Mucosa of descending colon (tissue), 3 donors: ENCODE results near the gene CHP1. TPM values are rescaled to one million over a fixed set of nuclear protein-coding genes. Genes with fewer than 3 reads are reported as not detected.

Experiments used
- ATAC-seq: fragments of 200-7000 bp; cut with Tn5 transposase; one replicate; pipeline ENCODE4 v1.9.1; 2020; ENCODE audit warnings: mild to moderate bottlenecking, moderate library complexity
- DNase-seq, 3 donors: peaks; one replicate each; pipeline ENCODE4 v3.0.0-alpha.2; 2020
- H3K36me3 ChIP-seq: fragments of 200-600 bp; one replicate; pipeline ENCODE4 v1.8.0; 2021; ENCODE audit warnings: low read depth, mild to moderate bottlenecking
- H3K4me1 ChIP-seq: fragments of 200-600 bp; one replicate; pipeline ENCODE4 v1.8.0; 2021; ENCODE audit warnings: low read depth, mild to moderate bottlenecking
- H3K4me3 ChIP-seq: fragments of 200-600 bp; one replicate; pipeline ENCODE4 v1.8.0; 2021; ENCODE audit warnings: mild to moderate bottlenecking
- H3K9me3 ChIP-seq: fragments of 200-600 bp; one replicate; pipeline ENCODE4 v1.8.0; 2021; ENCODE audit warnings: mild to moderate bottlenecking
- CTCF ChIP-seq: fragments of 200-600 bp; IDR thresholded peaks from one replicate; pipeline ENCODE4 v1.8.0; 2022; ENCODE audit warnings: antibody characterized with exemption, mild to moderate bottlenecking
- intact Hi-C, 2 donors: fragments of 100-400 bp; cut with DNase I in 1 of 2; cut with micrococcal nuclease in 1 of 2; formaldehyde crosslinking; loops; one replicate each; pipeline versions ENCODE4 v1.11.0 to v1.11.1; 2022; cut with DNase I, micrococcal nuclease
- total RNA-seq, 3 donors: library from RNA; stranded (reverse); fragmentation: NEBNext Ultra II Directional in 2 of 3; extraction: Animal tissue kit (Norgen Biotek cat#: 25700) in 2 of 3; gene quantifications; one replicate each; pipeline versions ENCODE4 v1.2.1 to v1.2.4, GENCODE V29; 2021 to 2023
- donor health status: DM: no; HTN: no; CAD: no; lungs with moderate emphysema.
- donor health status: DM: no; HTN: no; CAD: no.
- donor health status: DM: no; HTN: yes; CAD: no.

The CHP1 gene
- total RNA-seq, 3 donors from 2014 or later, result 233 to 461 (median 354) TPM

GRCh38 chr15:41203395-41203794, 27.7 kb upstream of the CHP1 start:
- Histone ChIP-seq H3K4me1 (no peaks in the 10 kb centered on the region), H3K4me3 (no peak overlapping the region), H3K36me3 (no peaks in the 10 kb centered on the region), H3K9me3 (no peaks in the 10 kb centered on the region)
- ATAC-seq, result peak; percentile 77
- intact Hi-C loops, result no loop called here
- no peak for TF ChIP-seq CTCF
- DNase-seq, result peak in 1 of 3 donors; percentile 15

GRCh38 chr15:41205315-41205714, 25.8 kb upstream of the CHP1 start:
- ATAC-seq, result no peak
- intact Hi-C loops, result no loop called here
- no peak for TF ChIP-seq CTCF
- no peak for DNase-seq
- no peaks in the 10 kb centered on the region for H3K9me3 ChIP-seq
- no peaks in the 10 kb centered on the region for H3K36me3 ChIP-seq
- no peaks in the 10 kb centered on the region for H3K4me1 ChIP-seq
- no peak overlapping the region for H3K4me3 ChIP-seq

GRCh38 chr15:41207687-41208448, 23.2 kb upstream of the CHP1 start:
- ATAC-seq (no peak), DNase-seq (no peak)
- intact Hi-C loops, result no loop called here
- Histone ChIP-seq H3K4me1 (no peaks in the 10 kb centered on the region), H3K4me3 (no peak overlapping the region), H3K36me3 (no peaks in the 10 kb centered on the region), H3K9me3 (no peaks in the 10 kb centered on the region)
- TF ChIP-seq CTCF, result no peak

- DNase-seq (no peak), ATAC-seq (no peak)
Measured at GRCh38 chr15:41215708-41216107, 15.4 kb upstream of the CHP1 start.

GRCh38 chr15:41218851-41219250, 12.2 kb upstream of the CHP1 start:
- no peaks in the 10 kb centered on the region for H3K4me1 ChIP-seq
- no peak overlapping the region for H3K4me3 ChIP-seq
- no peaks in the 10 kb centered on the region for H3K36me3 ChIP-seq
- DNase-seq (no peak), ATAC-seq (no peak)
- no peak for TF ChIP-seq CTCF
- H3K9me3 ChIP-seq, result no peaks in the 10 kb centered on the region
- intact Hi-C loops, result no loop called here

More at GRCh38 chr15:41215708-41216107, 15.4 kb upstream of the CHP1 start:
- no peak for TF ChIP-seq CTCF
- Histone ChIP-seq H3K4me3 (no peak overlapping the region), H3K9me3 (no peaks in the 10 kb centered on the region), H3K36me3 (no peaks in the 10 kb centered on the region), H3K4me1 (no peaks in the 10 kb centered on the region)
- intact Hi-C loops, result no loop called here

GRCh38 chr15:41219381-41219780, 11.7 kb upstream of the CHP1 start:
- no peak for DNase-seq
- intact Hi-C loops, result no loop called here

More at GRCh38 chr15:41219381-41219780, 11.7 kb upstream of the CHP1 start:
- no peaks in the 10 kb centered on the region for H3K36me3 ChIP-seq
- TF ChIP-seq CTCF, result no peak
- H3K4me3 ChIP-seq, result no peak overlapping the region
- no peaks in the 10 kb centered on the region for H3K9me3 ChIP-seq
- no peaks in the 10 kb centered on the region for H3K4me1 ChIP-seq
- ATAC-seq, result no peak
